Urinary bladder (tissue), 4 donors: ENCODE measurements around the gene SNX22. TPM values are rescaled to one million over a fixed set of nuclear protein-coding genes. Genes with fewer than 3 reads are reported as not detected.
A peak's percentile ranks its signal among the peaks of the same experiment; 100 is the strongest.

Experiments used
- DNase-seq: peaks from one replicate; pipeline ENCODE4 v3.0.0-alpha.2; 2015; ENCODE audit errors: extremely low spot score
- H3K27ac ChIP-seq: one replicate; pipeline ENCODE4 v1.5.1; 2013; ENCODE audit warnings: low read depth, mild to moderate bottlenecking, moderate library complexity
- H3K36me3 ChIP-seq: one replicate; pipeline ENCODE4 v1.6.1; 2013; ENCODE audit warnings: mild to moderate bottlenecking, moderate library complexity; ENCODE audit not compliant: insufficient read depth
- H3K4me1 ChIP-seq: one replicate; pipeline ENCODE4 v1.6.1; 2013; ENCODE audit warnings: mild to moderate bottlenecking, moderate library complexity; ENCODE audit not compliant: insufficient read depth
- H3K4me3 ChIP-seq: one replicate; pipeline ENCODE4 v1.5.1; 2013; ENCODE audit warnings: low read depth, low read length
- WGBS: extraction: QIAGEN DNeasy Blood & Tissue Kit; methylation state at CpG from one replicate; pipeline ENCODE4 v1.1.7; 2013; 5-methylcytosine and 5-hydroxymethylcytosine counted together
- polyA plus RNA-seq: library from polyadenylated mRNA; stranded (reverse); fragments of 200-250 nt; gene quantifications from one replicate; pipeline ENCODE4 v1.2.3, GENCODE V29; 2013
- total RNA-seq: library from RNA; depleted of rRNA; stranded (reverse); fragments of >200 nt; gene quantifications from one replicate; pipeline ENCODE4 v1.2.3, GENCODE V29; 2014
- donor health status: healthy with polysubstance abuse.
- donor health status: healthy.

The SNX22 gene
- total and polyA plus RNA-seq, 2 donors: 0.42 to 1.1 TPM

DNA sequence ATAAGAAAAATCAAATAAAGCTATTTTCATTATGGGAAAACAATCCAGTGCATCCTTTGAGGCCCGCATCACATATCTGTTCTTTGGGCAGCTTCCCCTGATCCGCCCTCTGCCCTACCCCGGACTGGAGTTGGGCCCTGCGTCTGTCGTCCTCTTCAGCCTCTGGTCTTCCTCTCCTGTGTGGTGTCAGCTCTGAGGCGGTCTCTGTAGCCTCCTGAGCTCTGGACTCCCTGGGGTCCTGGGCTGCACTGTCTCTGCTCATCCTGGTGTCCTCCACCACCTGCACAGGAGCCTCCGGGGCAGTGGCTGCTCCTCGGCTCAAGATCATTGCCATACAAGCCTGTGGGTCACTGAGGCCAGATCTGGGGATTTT lies 7.4 kb upstream of the SNX22 start:
- DNase-seq: no peak
- H3K4me3 ChIP-seq: no peak overlapping the region
- H3K27ac ChIP-seq: no peak overlapping the region
- no peaks in the 10 kb centered on the region for H3K36me3 ChIP-seq
- 88% methylated on average over 8 of the region's 8 CpGs for WGBS
- H3K4me1 ChIP-seq: no peaks in the 10 kb centered on the region

DNA sequence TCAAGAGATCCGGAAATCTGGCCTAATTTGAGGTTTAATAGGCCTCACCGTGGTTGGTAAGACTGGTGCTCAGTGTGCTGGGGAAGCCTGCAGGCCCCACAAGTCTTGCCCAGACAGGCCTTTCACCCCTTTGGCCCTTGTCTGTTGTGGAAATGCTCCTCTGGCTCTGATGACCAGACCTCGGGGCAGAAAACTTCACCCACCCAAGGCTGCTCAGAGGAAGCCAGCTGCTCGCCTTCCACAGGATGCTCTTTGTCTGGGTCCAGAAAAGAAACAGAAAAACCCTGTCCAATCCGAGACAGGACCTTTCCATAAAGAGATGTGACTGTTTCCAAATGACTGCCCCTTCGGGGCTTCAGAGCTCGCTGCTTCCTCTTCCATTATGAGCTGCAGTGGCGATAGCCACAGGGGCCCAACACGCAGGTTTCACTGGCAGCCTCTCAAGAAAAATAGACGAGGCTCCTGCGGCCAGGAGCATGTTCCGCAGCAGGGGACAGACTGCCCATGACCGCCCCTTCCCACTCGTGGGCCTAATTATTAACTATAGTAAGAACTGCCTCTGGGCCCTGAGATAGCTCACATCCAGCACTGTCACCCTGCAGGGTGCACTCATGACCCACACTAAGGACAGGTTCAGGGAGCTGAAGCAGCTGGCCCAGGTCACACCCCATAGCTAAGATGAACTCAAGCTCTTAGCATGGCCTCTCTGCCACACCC lies 6.8 kb upstream of the SNX22 start:
- no peaks in the 10 kb centered on the region for H3K4me1 ChIP-seq
- no peaks in the 10 kb centered on the region for H3K36me3 ChIP-seq
- no peak for DNase-seq
- WGBS: 83% methylated on average over 14 of the region's 14 CpGs
- no peak overlapping the region for H3K27ac ChIP-seq
- no peak overlapping the region for H3K4me3 ChIP-seq

DNA sequence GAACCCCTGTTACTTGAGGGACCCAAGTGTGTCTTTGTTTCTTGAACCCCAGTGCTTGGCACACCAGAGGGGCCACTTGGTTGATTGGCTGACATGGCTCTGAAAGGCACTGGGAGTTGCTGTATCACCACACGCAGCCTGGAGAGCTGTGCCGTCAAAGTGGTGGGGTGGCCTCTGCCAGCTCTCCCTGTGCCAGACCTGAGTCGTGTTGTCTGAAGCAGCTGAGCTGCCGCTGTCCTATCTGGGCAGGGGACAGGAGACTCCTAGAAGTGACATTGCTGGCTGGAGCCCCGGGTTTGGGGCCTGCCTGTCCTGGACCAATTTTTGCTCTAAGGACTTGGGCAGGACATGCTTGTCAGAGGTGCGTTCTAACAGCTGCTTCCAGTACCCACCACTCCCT lies 5.5 kb upstream of the SNX22 start:
- no peak overlapping the region for H3K27ac ChIP-seq
- no peak for DNase-seq
- H3K36me3 ChIP-seq: no peaks in the 10 kb centered on the region
- H3K4me3 ChIP-seq: no peak overlapping the region
- no peaks in the 10 kb centered on the region for H3K4me1 ChIP-seq
- 75% methylated on average over 6 of the region's 6 CpGs for WGBS

DNA sequence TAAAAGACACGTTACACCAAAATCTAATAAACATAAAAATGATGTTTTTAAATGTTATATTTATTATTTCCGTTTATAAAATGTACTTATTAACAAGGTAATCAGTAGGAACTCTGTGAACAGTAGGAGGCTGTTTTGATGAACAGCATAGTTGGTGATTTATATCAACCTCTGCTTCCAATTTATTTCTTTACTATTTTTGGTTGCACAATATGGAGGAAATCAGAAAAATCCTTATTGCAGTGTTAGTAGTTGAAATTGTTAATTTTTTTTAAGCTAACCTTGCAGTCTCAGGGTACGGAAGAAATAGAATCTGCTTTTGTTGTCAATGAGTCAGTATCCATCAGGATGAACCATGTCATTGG lies 5.0 kb upstream of the SNX22 start:
- WGBS: 72% methylated on average over 3 of the region's 3 CpGs
- no peaks in the 10 kb centered on the region for H3K4me1 ChIP-seq
- DNase-seq: no peak
- H3K27ac ChIP-seq: no peak overlapping the region
- no peak overlapping the region for H3K4me3 ChIP-seq
- no peaks in the 10 kb centered on the region for H3K36me3 ChIP-seq

DNA sequence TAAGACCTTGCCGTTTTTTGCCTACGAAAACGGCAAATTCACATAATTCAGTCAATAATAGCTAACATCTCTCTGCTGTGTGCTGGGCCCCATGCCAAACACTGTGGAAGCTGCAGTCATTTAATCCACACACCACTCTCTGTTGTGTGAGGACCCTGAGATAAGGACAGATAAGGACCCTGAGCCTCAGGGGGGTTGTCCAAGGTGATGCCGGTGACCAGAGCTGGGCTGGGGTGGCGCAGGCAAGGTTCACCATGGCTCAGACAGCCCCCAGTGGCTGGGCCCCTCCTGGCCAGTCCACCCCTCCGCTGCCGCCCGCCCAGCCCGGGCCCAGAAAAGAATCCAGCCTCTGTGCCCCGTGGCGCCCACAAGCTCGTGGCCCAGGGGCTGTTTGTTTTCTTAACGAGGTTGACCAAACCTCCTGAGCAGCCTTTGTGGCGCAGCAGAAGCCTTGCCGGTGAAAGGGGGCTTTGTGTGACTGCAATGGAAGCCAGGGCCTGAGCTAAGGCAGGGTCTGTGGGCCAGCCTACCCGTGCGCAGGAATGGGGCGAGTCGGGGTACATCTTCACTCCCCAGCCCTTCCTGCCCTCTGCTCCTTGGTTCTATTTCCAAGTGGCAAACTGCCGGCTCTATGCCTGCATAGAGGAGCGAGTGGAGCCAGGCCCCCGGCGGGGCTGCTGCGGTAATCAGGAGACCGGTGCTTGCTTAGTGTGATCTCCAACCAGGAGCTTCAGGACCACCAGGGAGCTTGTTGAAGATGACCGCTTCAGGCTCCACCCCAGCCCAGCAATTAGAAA lies 4.4 kb upstream of the SNX22 start:
- 68% methylated on average over 26 of the region's 26 CpGs for WGBS
- no peak overlapping the region for H3K27ac ChIP-seq
- no peaks in the 10 kb centered on the region for H3K4me1 ChIP-seq
- no peak for DNase-seq
- H3K4me3 ChIP-seq: no peak overlapping the region
- H3K36me3 ChIP-seq: no peaks in the 10 kb centered on the region

DNA sequence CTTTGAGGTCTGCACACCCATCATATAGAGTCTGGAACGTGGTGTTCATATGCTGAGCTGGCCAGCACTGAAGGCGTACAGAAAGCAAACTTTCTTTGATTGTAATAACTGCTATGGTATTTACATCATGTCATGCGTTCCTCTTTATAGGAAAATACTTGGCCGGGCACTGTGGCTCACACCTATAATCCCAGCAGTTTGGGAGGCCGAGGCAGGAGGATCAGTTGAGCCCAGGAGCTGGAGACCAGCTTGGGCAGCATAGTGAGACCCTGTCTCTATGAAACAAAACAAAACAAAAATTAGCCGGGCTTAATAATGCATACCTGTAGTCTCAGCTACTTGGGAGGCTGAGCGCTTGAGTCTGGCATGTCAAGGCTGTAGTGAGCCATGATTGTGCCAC lies 3.4 kb upstream of the SNX22 start:
- no peak overlapping the region for H3K27ac ChIP-seq
- H3K4me1 ChIP-seq: no peaks in the 10 kb centered on the region
- H3K36me3 ChIP-seq: no peaks in the 10 kb centered on the region
- WGBS: 77% methylated on average over 7 of the region's 7 CpGs
- no peak overlapping the region for H3K4me3 ChIP-seq
- no peak for DNase-seq

DNA sequence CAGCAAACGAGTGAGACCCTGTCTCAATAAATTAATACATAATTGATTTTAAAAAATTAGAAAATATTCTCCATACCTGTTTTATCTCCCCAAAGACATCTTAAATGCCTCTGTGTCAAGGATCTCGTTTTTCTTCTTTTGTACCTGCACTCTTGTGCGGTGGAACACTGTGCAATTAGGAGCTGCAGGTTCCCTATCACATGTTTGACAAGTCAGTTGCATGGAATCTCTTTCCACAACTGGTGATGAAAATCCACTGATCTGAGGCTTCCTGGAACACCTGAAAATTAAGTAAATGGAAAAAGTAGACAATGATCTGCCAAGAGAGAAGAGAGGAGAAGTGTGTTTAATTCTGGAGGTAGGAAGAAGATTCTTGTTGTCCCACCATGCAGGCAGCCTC lies 3.0 kb upstream of the SNX22 start:
- 87% methylated on average over 3 of the region's 3 CpGs for WGBS
- H3K4me1 ChIP-seq: no peaks in the 10 kb centered on the region
- no peak overlapping the region for H3K4me3 ChIP-seq

DNA sequence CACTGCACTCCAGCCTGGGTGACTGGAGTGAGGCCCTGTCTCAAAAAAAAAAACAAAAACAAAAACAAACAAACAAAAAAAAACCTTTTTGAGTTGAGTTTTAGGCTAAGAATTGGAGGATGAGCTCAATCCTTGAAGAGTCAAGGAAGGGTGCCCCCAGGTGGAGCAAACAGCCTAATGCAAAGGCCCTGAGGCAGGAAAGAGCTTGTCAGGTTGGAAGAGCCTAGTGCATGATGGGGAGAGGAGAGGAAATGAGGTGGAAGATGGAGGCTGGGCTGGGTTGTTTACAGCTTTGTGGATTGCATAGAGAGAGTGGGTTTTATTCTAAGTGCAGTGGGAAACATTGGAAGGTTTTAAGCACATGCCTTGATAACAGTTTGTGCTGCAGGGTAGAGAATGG lies 2.1 kb upstream of the SNX22 start:
- H3K4me3 ChIP-seq: no peak overlapping the region
- no peak overlapping the region for H3K27ac ChIP-seq
- H3K4me1 ChIP-seq: no peaks in the 10 kb centered on the region
- DNase-seq: no peak
- no peaks in the 10 kb centered on the region for H3K36me3 ChIP-seq

More for the DNA sequence above, 3.0 kb upstream of the SNX22 start:
- DNase-seq: no peak
- Histone ChIP-seq H3K27ac (no peak overlapping the region), H3K36me3 (no peaks in the 10 kb centered on the region)

DNA sequence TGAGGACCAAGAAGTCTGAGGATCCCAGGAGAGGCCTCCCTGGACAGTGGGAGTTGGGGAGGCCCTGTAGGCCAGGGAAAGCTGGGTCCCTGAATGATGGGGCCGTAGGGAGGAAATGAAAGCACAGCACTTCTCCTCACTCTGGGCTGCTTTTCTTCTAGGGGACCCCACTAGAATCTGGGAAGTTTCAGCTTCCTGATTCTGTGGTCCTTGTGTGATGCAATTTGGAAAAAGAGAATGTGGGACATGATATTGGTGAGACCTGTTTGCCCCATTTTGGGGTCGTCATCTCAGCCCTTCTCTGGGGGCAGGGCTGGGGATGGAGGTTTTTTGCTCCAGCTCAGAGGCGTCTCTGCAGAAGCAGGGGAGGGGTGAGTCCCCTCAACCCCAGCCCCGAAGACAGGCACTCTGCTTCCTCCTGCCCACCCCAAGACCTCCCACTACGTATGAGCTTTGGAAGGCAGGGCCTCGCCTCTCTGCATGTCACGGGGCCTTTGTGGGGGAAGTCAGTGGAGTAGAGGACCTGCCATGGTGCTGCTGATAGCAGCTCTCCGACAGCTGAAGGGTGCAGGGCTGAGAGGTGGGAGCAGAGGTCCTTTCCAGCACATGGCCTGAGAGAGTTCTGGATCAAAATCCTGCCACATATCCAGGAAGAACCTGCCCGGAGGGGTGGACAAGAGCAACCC lies 1.5 kb upstream of the SNX22 start:
- no peaks in the 10 kb centered on the region for H3K4me1 ChIP-seq
- DNase-seq: no peak
- H3K36me3 ChIP-seq: no peaks in the 10 kb centered on the region
- 66% methylated on average over 9 of the region's 9 CpGs for WGBS
- H3K4me3 ChIP-seq: no peak overlapping the region
- H3K27ac ChIP-seq: no peak overlapping the region

DNA sequence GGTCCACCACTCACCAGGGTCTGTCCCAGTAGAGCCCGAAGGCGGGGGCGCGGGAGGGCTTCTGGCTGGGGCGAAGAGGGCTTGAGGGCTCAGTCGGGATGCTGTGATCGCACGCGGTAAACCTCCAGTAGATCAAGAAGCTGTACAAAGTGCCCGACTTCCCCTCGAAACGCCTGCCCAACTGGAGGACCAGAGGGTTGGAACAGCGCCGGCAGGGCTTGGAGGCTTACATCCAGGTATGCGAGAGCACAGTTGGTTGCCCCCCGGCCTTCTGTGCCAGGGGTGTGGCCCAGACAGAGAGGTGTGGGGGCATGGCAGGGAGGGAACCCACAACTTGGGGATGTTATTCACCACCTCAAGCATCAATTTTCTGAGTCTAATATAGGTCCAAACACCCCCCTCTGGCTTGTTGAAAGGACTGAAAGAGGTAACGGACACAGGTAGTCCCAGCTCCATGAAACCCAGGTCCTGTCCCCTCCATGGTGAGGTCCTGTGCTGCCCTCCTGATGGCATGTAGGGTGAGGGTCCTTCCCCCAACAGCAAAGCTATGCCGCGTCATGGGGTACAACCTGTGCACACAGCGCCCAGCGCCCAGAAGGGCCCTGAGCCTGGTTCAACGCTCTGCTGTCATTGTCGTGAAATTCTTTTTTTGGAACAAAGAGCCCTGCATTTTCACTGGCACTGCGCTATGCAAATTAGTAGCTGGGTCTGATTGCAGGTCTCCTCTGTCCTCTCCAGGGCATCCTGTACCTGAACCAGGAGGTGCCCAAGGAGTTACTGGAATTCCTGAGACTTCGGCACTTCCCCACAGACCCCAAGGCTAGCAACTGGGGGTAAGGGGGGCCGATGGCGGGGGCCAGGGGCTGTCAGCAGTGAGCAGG lies 1.2 kb downstream of the SNX22 start:
- peak overlapping the region; percentile 38 for H3K4me3 ChIP-seq
- WGBS: 23% methylated on average over 27 of the region's 27 CpGs
- no peaks in the 10 kb centered on the region for H3K4me1 ChIP-seq
- H3K27ac ChIP-seq: no peak overlapping the region
- H3K36me3 ChIP-seq: peaks cover 8% of the 10 kb centered on the region
- DNase-seq: no peak

DNA sequence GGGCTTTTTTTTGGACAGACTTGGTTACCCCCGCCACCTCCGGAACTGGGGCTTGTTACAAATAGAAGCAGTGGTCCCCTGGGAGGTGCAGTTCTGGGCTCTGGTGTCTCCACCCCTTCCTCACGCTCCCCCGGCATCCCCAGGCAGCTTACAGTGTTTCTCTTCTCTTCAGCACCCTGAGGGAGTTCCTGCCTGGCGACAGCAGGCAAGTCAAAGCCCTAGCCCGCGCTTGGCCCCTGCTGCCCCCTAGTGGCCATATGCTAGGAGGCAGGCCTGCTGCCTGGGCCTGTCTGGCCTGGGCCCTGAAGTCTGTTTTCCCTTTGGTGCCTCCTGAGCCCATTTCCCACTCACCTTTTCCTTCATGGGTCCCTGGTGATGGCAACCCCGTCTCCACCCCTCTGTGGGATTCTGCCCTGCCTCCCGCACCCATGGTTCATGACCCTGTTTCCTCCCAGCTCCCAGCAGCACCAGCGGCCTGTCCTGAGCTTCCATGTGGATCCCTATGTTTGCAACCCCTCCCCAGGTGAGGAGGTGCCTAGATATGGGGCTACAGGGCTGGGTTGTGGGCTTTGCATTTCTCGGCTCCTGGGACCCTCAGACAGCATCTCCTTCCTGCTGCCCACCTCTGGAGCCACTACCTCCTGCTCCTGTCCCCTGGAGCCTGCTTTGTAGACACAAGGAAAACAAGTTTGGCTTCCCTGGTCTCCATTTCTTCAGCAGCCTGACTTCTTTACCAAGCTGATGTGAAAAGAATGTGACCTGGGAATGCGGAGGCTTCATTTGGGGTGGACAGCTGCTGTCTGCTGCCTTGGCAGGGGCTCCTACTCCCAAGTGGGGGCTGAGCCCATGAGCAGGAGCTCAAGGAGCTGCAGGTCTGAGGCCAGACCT lies 2.2 kb downstream of the SNX22 start:
- peak; percentile 51 for DNase-seq
- Histone ChIP-seq H3K27ac (no peak overlapping the region), H3K4me1 (no peaks in the 10 kb centered on the region), H3K36me3 (peaks cover 11% of the 10 kb centered on the region), H3K4me3 (no peak overlapping the region)
- 18% methylated on average over 12 of the region's 12 CpGs for WGBS

DNA sequence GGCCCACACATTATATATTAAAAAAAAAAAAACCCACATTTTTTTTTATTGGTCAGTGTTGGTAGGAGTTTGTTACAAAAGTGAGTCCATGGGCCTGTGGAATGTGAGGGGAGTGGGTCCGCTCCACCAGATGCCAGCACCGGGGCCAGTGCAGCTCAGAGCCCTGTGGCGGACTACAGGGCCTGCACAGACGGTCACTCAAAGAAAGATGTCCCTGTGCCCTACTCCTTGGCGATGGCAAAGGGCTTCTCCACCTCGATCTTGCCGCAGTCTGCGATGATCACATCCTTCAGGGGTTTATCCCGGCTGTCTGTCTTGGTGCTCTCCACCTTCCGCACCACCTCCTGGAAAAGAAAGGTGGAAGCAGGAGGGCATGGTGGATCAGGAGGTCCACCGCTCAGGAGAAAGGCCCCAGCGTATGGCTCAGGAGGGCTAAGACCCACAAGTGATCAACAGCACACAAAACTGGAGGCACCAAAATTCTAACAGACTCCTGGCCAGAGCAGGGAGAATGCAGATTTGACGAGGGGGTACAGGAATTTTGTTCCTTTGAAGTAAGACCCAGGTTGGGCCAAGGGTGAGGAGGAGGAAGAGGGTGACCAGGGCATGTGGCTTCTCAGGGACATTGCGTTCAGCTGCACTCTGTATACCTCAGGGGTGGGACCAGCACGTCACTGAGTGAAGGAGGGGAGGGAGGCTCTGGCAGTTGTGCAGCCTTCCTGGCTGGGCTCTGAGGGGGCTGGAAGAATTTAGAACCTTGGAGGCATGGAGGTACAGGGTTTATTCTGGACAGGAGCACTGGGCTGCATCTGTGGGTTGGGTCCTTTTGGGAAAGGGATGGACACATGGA lies 4.5 kb downstream of the SNX22 start:
- WGBS: 87% methylated on average over 15 of the region's 15 CpGs
- DNase-seq: no peak
- Histone ChIP-seq H3K4me3 (no peak overlapping the region), H3K4me1 (no peaks in the 10 kb centered on the region), H3K36me3 (peaks cover 11% of the 10 kb centered on the region), H3K27ac (no peak overlapping the region)
